ENCODE measurements around the gene BCKDK.

BCKDK gene

GRCh38 chr16:31086629-31086906, 21.6 kb upstream of the BCKDK start:
- Histone ChIP-seq H3K27me3 (ENCODE audit: insufficient read depth, low read length) (no peaks in the 10 kb centered on the region), H3K36me3 (ENCODE audit: insufficient read depth, low read length) (peaks cover 7% of the 10 kb centered on the region; the same call in 1 of the 2 replicates), H2AFZ (ENCODE audit: low read length, unreplicated experiment) (no peak overlapping the region), H3K79me2 (ENCODE audit: control insufficient read depth, insufficient read depth, low read length, unreplicated experiment) (peaks cover 24% of the 10 kb centered on the region), H3K4me1 (ENCODE audit: control insufficient read depth, insufficient read depth, low read length, unreplicated experiment) (peaks cover 8% of the 10 kb centered on the region), H3K27ac (ENCODE audit: low read depth, low read length) (no peak overlapping the region), H3K4me3 (ENCODE audit: low read depth, low read length) (no peak overlapping the region)

- H2AFZ ChIP-seq (ENCODE audit: low read length, unreplicated experiment), result no peak overlapping the region
- H3K79me2 ChIP-seq (ENCODE audit: control insufficient read depth, insufficient read depth, low read length, unreplicated experiment), result peaks cover 28% of the 10 kb centered on the region
- no peak overlapping the region for H3K27ac ChIP-seq (ENCODE audit: low read depth, low read length)
- no peak overlapping the region for H3K4me3 ChIP-seq (ENCODE audit: low read depth, low read length)
- H3K4me1 ChIP-seq (ENCODE audit: control insufficient read depth, insufficient read depth, low read length, unreplicated experiment), result peaks cover 8% of the 10 kb centered on the region
- no peaks in the 10 kb centered on the region for H3K27me3 ChIP-seq (ENCODE audit: insufficient read depth, low read length)
- peaks cover 7% of the 10 kb centered on the region; the same call in 1 of the 2 replicates for H3K36me3 ChIP-seq (ENCODE audit: insufficient read depth, low read length)
These were observed 20.7 kb upstream of the BCKDK start for GRCh38 chr16:31087481-31087880.

- Histone ChIP-seq H3K27me3 (ENCODE audit: insufficient read depth, low read length) (no peaks in the 10 kb centered on the region), H3K27ac (ENCODE audit: low read depth, low read length) (no peak overlapping the region), H3K4me3 (ENCODE audit: low read depth, low read length) (no peak overlapping the region), H3K36me3 (ENCODE audit: insufficient read depth, low read length) (peaks cover 7% of the 10 kb centered on the region; the same call in 1 of the 2 replicates), H3K79me2 (ENCODE audit: control insufficient read depth, insufficient read depth, low read length, unreplicated experiment) (peaks cover 33% of the 10 kb centered on the region), H2AFZ (ENCODE audit: low read length, unreplicated experiment) (no peak overlapping the region), H3K4me1 (ENCODE audit: control insufficient read depth, insufficient read depth, low read length, unreplicated experiment) (peaks cover 10% of the 10 kb centered on the region)
These were observed 20.2 kb upstream of the BCKDK start for GRCh38 chr16:31087971-31088370.

GRCh38 chr16:31088459-31089183, 19.6 kb upstream of the BCKDK start, which contains the start of gene PRSS53:
TSS of gene PRSS53 (minus strand) at chr16:31088943. CDS start at chr16:31088809, 134 bp downstream.
- H3K27ac ChIP-seq (ENCODE audit: low read depth, low read length), result no peak within 1 kb of the TSS

GRCh38 chr16:31089199-31089598, 19.0 kb upstream of the BCKDK start:
- H3K79me2 ChIP-seq (ENCODE audit: control insufficient read depth, insufficient read depth, low read length, unreplicated experiment), result peaks cover 44% of the 10 kb centered on the region
- peaks cover 2% of the 10 kb centered on the region; the same call in 1 of the 2 replicates for H3K36me3 ChIP-seq (ENCODE audit: insufficient read depth, low read length)
- peaks cover 10% of the 10 kb centered on the region for H3K4me1 ChIP-seq (ENCODE audit: control insufficient read depth, insufficient read depth, low read length, unreplicated experiment)
- no peak overlapping the region for H3K27ac ChIP-seq (ENCODE audit: low read depth, low read length)
- no peak overlapping the region for H2AFZ ChIP-seq (ENCODE audit: low read length, unreplicated experiment)
- no peaks in the 10 kb centered on the region for H3K27me3 ChIP-seq (ENCODE audit: insufficient read depth, low read length)
- H3K4me3 ChIP-seq (ENCODE audit: low read depth, low read length), result no peak overlapping the region

More at GRCh38 chr16:31088459-31089183, 19.6 kb upstream of the BCKDK start, which contains the start of gene PRSS53:
- Histone ChIP-seq H3K36me3 (ENCODE audit: insufficient read depth, low read length) (peaks cover 7% of the 10 kb centered on the region; the same call in 1 of the 2 replicates), H3K27me3 (ENCODE audit: insufficient read depth, low read length) (no peaks in the 10 kb centered on the region), H3K79me2 (ENCODE audit: control insufficient read depth, insufficient read depth, low read length, unreplicated experiment) (peaks cover 38% of the 10 kb centered on the region), H3K4me1 (ENCODE audit: control insufficient read depth, insufficient read depth, low read length, unreplicated experiment) (peaks cover 10% of the 10 kb centered on the region), H3K4me3 (ENCODE audit: low read depth, low read length) (no peak within 1 kb of the TSS), H2AFZ (ENCODE audit: low read length, unreplicated experiment) (no peak within 1 kb of the TSS)

- Histone ChIP-seq H3K27ac (ENCODE audit: low read depth, low read length) (no peak overlapping the region), H2AFZ (ENCODE audit: low read length, unreplicated experiment) (no peak overlapping the region), H3K79me2 (ENCODE audit: control insufficient read depth, insufficient read depth, low read length, unreplicated experiment) (peaks cover 47% of the 10 kb centered on the region), H3K36me3 (ENCODE audit: insufficient read depth, low read length) (no peaks in the 10 kb centered on the region), H3K4me1 (ENCODE audit: control insufficient read depth, insufficient read depth, low read length, unreplicated experiment) (peaks cover 10% of the 10 kb centered on the region), H3K4me3 (ENCODE audit: low read depth, low read length) (no peak overlapping the region), H3K27me3 (ENCODE audit: insufficient read depth, low read length) (no peaks in the 10 kb centered on the region)
These were observed 17.6 kb upstream of the BCKDK start for GRCh38 chr16:31090540-31090939.

GRCh38 chr16:31092330-31092729, 15.9 kb upstream of the BCKDK start:
- peaks cover 10% of the 10 kb centered on the region for H3K4me1 ChIP-seq (ENCODE audit: control insufficient read depth, insufficient read depth, low read length, unreplicated experiment)
- H3K27ac ChIP-seq (ENCODE audit: low read depth, low read length), result no peak overlapping the region; the same call in 1 of the 2 replicates
- no peak overlapping the region for H3K4me3 ChIP-seq (ENCODE audit: low read depth, low read length)
- H3K36me3 ChIP-seq (ENCODE audit: insufficient read depth, low read length), result no peaks in the 10 kb centered on the region
- H3K27me3 ChIP-seq (ENCODE audit: insufficient read depth, low read length), result no peaks in the 10 kb centered on the region
- peaks cover 47% of the 10 kb centered on the region for H3K79me2 ChIP-seq (ENCODE audit: control insufficient read depth, insufficient read depth, low read length, unreplicated experiment)
- no peak overlapping the region for H2AFZ ChIP-seq (ENCODE audit: low read length, unreplicated experiment)

- H3K36me3 ChIP-seq (ENCODE audit: insufficient read depth, low read length), result no peaks in the 10 kb centered on the region
- H3K27ac ChIP-seq (ENCODE audit: low read depth, low read length), result no peak overlapping the region
- peaks cover 10% of the 10 kb centered on the region for H3K4me1 ChIP-seq (ENCODE audit: control insufficient read depth, insufficient read depth, low read length, unreplicated experiment)
- peak overlapping the region; percentile 93 for H3K4me3 ChIP-seq (ENCODE audit: low read depth, low read length)
- no peak overlapping the region for H2AFZ ChIP-seq (ENCODE audit: low read length, unreplicated experiment)
- H3K79me2 ChIP-seq (ENCODE audit: control insufficient read depth, insufficient read depth, low read length, unreplicated experiment), result peaks cover 46% of the 10 kb centered on the region
- H3K27me3 ChIP-seq (ENCODE audit: insufficient read depth, low read length), result no peaks in the 10 kb centered on the region
These were observed 15.0 kb upstream of the BCKDK start for GRCh38 chr16:31093132-31093703.

- peak overlapping the region; percentile 93 for H3K4me3 ChIP-seq (ENCODE audit: low read depth, low read length)
- peaks cover 10% of the 10 kb centered on the region for H3K4me1 ChIP-seq (ENCODE audit: control insufficient read depth, insufficient read depth, low read length, unreplicated experiment)
- H3K36me3 ChIP-seq (ENCODE audit: insufficient read depth, low read length), result no peaks in the 10 kb centered on the region
- H3K27ac ChIP-seq (ENCODE audit: low read depth, low read length), result peak overlapping the region; percentile 25
- no peaks in the 10 kb centered on the region for H3K27me3 ChIP-seq (ENCODE audit: insufficient read depth, low read length)
- peak overlapping the region; percentile 58 for H2AFZ ChIP-seq (ENCODE audit: low read length, unreplicated experiment)
- peaks cover 38% of the 10 kb centered on the region for H3K79me2 ChIP-seq (ENCODE audit: control insufficient read depth, insufficient read depth, low read length, unreplicated experiment)
These were observed 14.1 kb upstream of the BCKDK start for GRCh38 chr16:31094088-31094423.

- Histone ChIP-seq H3K36me3 (ENCODE audit: insufficient read depth, low read length) (no peaks in the 10 kb centered on the region), H3K4me3 (ENCODE audit: low read depth, low read length) (peak within 1 kb of the TSS; percentile 93), H3K27me3 (ENCODE audit: insufficient read depth, low read length) (no peaks in the 10 kb centered on the region), H3K79me2 (ENCODE audit: control insufficient read depth, insufficient read depth, low read length, unreplicated experiment) (peaks cover 38% of the 10 kb centered on the region), H3K27ac (ENCODE audit: low read depth, low read length) (peak within 1 kb of the TSS; percentile 25), H3K4me1 (ENCODE audit: control insufficient read depth, insufficient read depth, low read length, unreplicated experiment) (peaks cover 10% of the 10 kb centered on the region), H2AFZ (ENCODE audit: low read length, unreplicated experiment) (peak within 1 kb of the TSS; percentile 81)
These were observed 13.6 kb upstream of the BCKDK start, which contains the start of gene VKORC1 for GRCh38 chr16:31094424-31095120. TSS of gene VKORC1 (minus strand) at chr16:31094797. CDS start at chr16:31094729, 68 bp downstream.

Measured in ACC112 (cell line).